ENCODE data around the gene ZNF552.

GRCh38 chr19:57819475-57820148 is 4.9 kb upstream of the ZNF552 start:
- no peak; the same call in 1 of the 2 replicates for TF ChIP-seq YY1 (IDR thresholded peaks at IDR 0.05; ENCODE audit: low read depth, low read length)
- no peak for TF ChIP-seq TCF12 (IDR thresholded peaks at IDR 0.05; ENCODE audit: low read depth, low read length)
- TF ChIP-seq JUND (IDR thresholded peaks at IDR 0.05; ENCODE audit: low read length): 0 out of 2 replicates have a peak, but pooled peaks have one; percentile 15
- peak; percentile 71 for TF ChIP-seq CHD2 (IDR thresholded peaks at IDR 0.05; ENCODE audit: low read length)
- 0 out of 4 replicates have a peak, but pooled peaks of 1 of the 3 experiments have one; percentile 1 for TF ChIP-seq CTCF (IDR thresholded peaks at IDR 0.05; ENCODE audit: control extremely low read depth in 1 of 3, insufficient read depth in 1 of 3, low read depth in 1 of 3, low read length in 3 of 3)
- TF ChIP-seq POLR2AphosphoS5 (IDR thresholded peaks at IDR 0.05; ENCODE audit: low read depth, low read length): peak; percentile 85
- no peak for TF ChIP-seq EP300 (IDR thresholded peaks at IDR 0.05; ENCODE audit: borderline replicate concordance in 1 of 2, low read depth in 2 of 2, low read length in 2 of 2)
- TF ChIP-seq RAD21 (IDR thresholded peaks at IDR 0.05 in 1 of 2, conservative IDR thresholded peaks at IDR 0.05 in 1 of 2; ENCODE audit: low read depth in 2 of 2, low read length in 2 of 2): no peak
